GOT3 (cell line): ENCODE results near the gene WDFY4.

Experiments
- DNase-seq: peaks from one replicate; lab custom pipeline; 2025; ENCODE audit warnings: mixed read lengths; lab: John Stamatoyannopoulos, UW

WDFY4 gene

GRCh38 chr10:48817141-48817540, 132.5 kb downstream of the WDFY4 start:
- DNase-seq: no peak

GRCh38 chr10:48818081-48818480, 133.4 kb downstream of the WDFY4 start:
- no peak for DNase-seq

- no peak for DNase-seq
Observed at GRCh38 chr10:48818861-48819520, 134.3 kb downstream of the WDFY4 start.

GRCh38 chr10:48819783-48820182, 135.1 kb downstream of the WDFY4 start:
- no peak for DNase-seq

GRCh38 chr10:48820231-48820630, 135.6 kb downstream of the WDFY4 start:
- no peak for DNase-seq

- DNase-seq: no peak
Observed at GRCh38 chr10:48820699-48821098, 136.0 kb downstream of the WDFY4 start.

GRCh38 chr10:48821111-48821510, 136.4 kb downstream of the WDFY4 start:
- no peak for DNase-seq

- no peak for DNase-seq
Observed at GRCh38 chr10:48821692-48822091, 137.0 kb downstream of the WDFY4 start.

GRCh38 chr10:48833674-48834073, 149.0 kb downstream of the WDFY4 start:
- DNase-seq: no peak

GRCh38 chr10:48834189-48834965, 149.7 kb downstream of the WDFY4 start:
- no peak for DNase-seq

- DNase-seq: no peak
Observed at GRCh38 chr10:48835781-48836180, 151.1 kb downstream of the WDFY4 start.

- DNase-seq: no peak
Observed at GRCh38 chr10:48836605-48837004, 151.9 kb downstream of the WDFY4 start.

GRCh38 chr10:48838834-48839233, 154.2 kb downstream of the WDFY4 start:
- no peak for DNase-seq

GRCh38 chr10:48839809-48840679, 155.4 kb downstream of the WDFY4 start:
- DNase-seq: no peak

- DNase-seq: no peak
Observed at GRCh38 chr10:48842231-48842630, 157.6 kb downstream of the WDFY4 start.

GRCh38 chr10:48843198-48843597, 158.5 kb downstream of the WDFY4 start:
- DNase-seq: no peak

GRCh38 chr10:48844616-48845015, 159.9 kb downstream of the WDFY4 start:
- DNase-seq: no peak

- DNase-seq: no peak
Observed at GRCh38 chr10:48845512-48845911, 160.8 kb downstream of the WDFY4 start.

GRCh38 chr10:48847691-48848090, 163.0 kb downstream of the WDFY4 start:
- DNase-seq: no peak

- DNase-seq: no peak
Observed at GRCh38 chr10:48856855-48857254, 172.2 kb downstream of the WDFY4 start.

- no peak for DNase-seq
Observed at GRCh38 chr10:48872234-48872633, 187.6 kb downstream of the WDFY4 start.

GRCh38 chr10:48878091-48878490, 193.4 kb downstream of the WDFY4 start:
- no peak for DNase-seq

- no peak for DNase-seq
Observed at GRCh38 chr10:48879451-48879850, 194.8 kb downstream of the WDFY4 start.
